GM12865 (cell line): ENCODE measurements around the gene ERF.
"Not testable (repeated sequence)": the region's sequence is repeated elsewhere in the genome, so short reads cannot be mapped to it uniquely, and the experiment has no call there.

Experiments
- DNase-seq: peaks from one replicate; pipeline ENCODE4 v3.0.0; 2010; ENCODE audit warnings: low read depth
- H3K4me3 ChIP-seq: 2 replicates; pipeline ENCODE4 v1.5.1; 2011; ENCODE audit warnings: mild to moderate bottlenecking, low read depth, low read length, control low read depth
- CTCF ChIP-seq: IDR thresholded peaks from 2 replicates; pipeline ENCODE4 v1.5.1; 2011; ENCODE audit warnings: low read length, control low read depth, low read depth, inconsistent platforms; ENCODE audit not compliant: insufficient read depth; ENCODE audit errors: missing control alignments

Gene ERF

GRCh38 chr19:42270346-42271044 is 15.6 kb upstream of the ERF start:
- peak; percentile 84 for DNase-seq
- no peak for TF ChIP-seq CTCF
- peak overlapping the region; percentile 75 for H3K4me3 ChIP-seq

GRCh38 chr19:42269478-42270345 is 14.8 kb upstream of the ERF start:
- no peak for DNase-seq
- H3K4me3 ChIP-seq = peak overlapping the region; percentile 75
- no peak for TF ChIP-seq CTCF

GRCh38 chr19:42268704-42269477 is 14.0 kb upstream of the ERF start, which contains the start of gene CIC:
CIC (plus strand) TSS chr19:42269252; CDS start chr19:42271784, 2,532 bp downstream.
- peak; percentile 100 for DNase-seq
- no peak for TF ChIP-seq CTCF
- peak within 1 kb of the TSS; percentile 75 for H3K4me3 ChIP-seq

- H3K4me3 ChIP-seq = peak overlapping the region; percentile 72
- no peak for TF ChIP-seq CTCF
- DNase-seq = peak; percentile 100
These were observed 13.3 kb upstream of the ERF start for GRCh38 chr19:42268142-42268703.

GRCh38 chr19:42267644-42268141 is 12.8 kb upstream of the ERF start:
- TF ChIP-seq CTCF = no peak
- no peak for DNase-seq
- H3K4me3 ChIP-seq = peak overlapping the region; percentile 63

- DNase-seq, H3K4me3 ChIP-seq: not testable (repeated sequence)
These were observed 12.1 kb upstream of the ERF start for GRCh38 chr19:42266928-42267603.

- DNase-seq, H3K4me3 ChIP-seq: not testable (repeated sequence)
These were observed 11.2 kb upstream of the ERF start for GRCh38 chr19:42266105-42266504.
